ENCODE results near the gene GOLGA6L7.
"Not testable (repeated sequence)": the region's sequence is repeated elsewhere in the genome, so short reads cannot be mapped to it uniquely, and the experiment has no call there.

GOLGA6L7 gene

DNA sequence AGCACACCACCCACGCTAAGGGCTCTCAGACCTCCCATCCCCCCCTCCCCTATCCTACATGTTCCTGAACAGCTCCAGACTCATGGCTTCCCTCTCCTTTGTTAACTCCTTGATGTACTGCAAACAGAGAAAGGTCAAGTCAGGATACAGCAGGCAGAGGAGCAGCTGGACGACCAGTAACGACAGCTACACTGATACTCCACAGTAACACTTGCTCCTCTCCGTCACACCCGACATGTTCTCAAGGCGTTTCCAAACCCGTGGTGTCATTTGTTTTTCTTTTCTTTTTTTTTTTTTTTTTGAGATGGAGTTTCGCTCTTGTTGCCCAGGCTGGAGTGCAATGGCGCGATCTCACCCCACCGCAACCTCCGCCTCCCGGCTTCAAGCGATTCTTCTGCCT lies 4.3 kb downstream of the GOLGA6L7 start:
- DNase-seq (ENCODE audit: low read depth in 1 of 2, low spot score in 1 of 2): not testable (repeated sequence)

DNA sequence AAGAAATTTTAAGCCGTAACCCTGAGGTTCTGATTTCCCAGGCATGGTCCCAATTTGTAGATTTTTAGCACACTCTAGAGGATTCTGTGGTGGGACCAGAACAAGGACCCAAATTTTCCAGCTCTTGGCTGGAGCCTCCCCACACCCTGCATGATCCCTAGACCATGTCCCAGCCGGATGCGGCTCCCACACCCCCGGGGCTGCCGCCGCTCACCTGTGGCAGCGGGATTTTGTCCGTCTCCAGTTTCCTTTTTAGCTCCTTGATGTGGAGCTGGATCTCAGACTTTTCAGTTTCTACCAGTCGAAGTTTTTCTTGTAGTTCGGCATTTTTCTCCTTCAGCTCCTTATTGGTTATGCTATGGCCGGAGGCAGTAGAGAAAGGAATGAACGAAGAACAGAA lies 4.9 kb downstream of the GOLGA6L7 start:
- DNase-seq (ENCODE audit: low read depth in 1 of 2, low spot score in 1 of 2): not testable (repeated sequence)

DNA sequence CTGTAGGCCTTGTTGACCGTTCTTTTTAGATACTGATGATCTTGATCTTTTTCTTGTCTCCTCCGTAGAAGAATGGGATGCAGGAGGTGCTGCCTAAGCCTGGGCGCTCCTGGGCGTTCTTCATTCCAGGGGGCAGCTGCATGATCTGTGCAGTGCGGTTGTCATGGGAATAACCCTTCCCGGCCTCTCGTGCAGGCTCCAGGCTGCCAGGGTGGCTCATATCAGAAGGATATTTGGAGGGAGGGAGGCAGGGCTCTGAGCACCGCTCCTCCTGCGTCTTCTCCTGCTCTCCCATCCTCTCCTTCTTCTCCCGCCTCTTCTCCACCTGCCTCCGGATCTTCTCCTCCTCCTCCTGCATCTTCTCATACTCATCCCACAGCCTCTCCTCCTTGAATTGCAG lies 6.2 kb downstream of the GOLGA6L7 start:
- DNase-seq (ENCODE audit: low read depth in 1 of 2, low spot score in 1 of 2): not testable (repeated sequence)

DNA sequence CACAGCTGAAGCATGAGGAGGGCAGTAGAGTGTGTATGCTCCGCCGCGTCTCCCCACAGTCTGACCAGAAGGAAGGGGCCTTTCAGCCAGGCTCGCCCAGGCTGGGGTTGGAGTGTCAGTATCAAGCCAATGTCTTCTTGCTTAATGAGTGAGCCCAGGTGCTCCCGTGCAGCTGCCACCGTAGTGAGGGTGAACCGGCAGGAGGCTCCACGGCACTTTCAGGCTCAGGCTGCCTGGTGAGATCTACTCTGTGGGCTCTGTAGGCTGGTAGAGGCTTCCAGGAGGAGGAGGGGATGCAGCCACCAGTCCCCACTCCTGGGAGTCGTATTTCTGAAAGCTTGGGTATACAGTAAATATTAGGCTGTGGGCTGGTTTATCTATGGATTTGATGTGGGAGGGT lies 8.2 kb downstream of the GOLGA6L7 start:
- not testable (repeated sequence) for DNase-seq (ENCODE audit: low read depth in 1 of 2, low spot score in 1 of 2)

DNA sequence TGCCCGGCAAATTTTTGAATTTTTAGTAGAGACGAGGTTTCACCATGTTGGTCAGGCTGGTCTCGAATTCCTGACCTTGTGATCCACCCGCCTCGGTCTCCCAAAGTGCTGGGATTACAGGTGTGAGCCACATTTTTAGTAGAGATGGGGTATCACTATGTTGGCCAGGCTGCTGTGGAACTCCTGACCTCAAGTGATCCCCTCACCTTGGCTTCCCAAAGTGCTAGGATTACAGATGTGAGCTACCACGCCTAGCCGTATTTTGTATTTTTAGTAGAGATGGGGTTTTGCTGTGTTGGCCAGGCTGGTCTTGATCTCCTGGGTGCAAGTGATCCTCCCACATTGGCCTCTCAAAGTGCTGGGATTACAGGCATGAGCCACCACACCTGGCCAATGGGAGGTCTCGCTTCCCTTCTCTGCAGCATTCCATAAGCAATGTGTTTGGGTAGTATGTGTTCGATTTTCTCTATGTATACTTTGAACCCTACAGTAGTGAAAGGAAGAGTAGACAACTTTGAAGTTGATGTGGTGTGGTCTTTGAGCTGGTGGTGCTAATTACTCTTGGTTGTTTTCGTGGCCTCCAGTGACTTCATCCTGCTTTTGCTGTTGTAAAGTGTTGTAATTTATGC lies 13.4 kb downstream of the GOLGA6L7 start:
- not testable (repeated sequence) for DNase-seq (ENCODE audit: low read depth in 1 of 2, low spot score in 1 of 2)

DNA sequence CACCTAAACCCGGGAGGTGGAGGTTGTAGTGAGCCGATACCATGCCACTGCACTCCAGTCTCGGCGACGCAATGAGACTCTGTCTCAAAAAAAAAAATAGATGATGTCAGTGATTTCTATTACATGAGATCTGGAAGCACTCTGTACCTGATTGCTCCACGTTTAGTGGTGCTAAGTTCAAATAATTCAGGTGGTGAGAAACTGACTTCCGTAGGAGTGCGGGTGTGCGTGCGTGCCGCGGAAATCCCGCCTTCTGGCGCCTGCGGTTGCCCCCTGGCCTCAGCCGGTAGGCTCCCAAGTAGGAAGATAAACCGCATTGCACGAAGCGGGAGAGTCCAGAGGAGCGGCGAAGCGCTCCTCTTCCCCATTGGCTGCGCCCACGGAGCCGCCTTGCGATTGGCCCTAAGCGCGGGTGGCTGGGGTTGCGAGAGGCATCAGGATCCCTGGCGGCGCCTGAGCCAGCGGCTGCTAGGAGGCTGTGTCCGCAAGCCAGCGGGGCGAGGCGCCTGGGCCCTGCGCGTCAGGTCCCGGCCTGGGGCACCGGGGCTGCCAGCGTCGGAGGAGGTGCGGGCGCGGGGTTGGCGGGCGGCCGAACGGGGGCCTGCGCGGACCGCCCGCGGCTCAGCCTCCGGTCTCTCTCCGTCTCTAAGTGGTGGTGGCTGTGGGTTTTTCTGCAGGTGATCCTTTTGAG lies 16.4 kb downstream of the GOLGA6L7 start:
- peak; percentile 30 to 58 for DNase-seq (ENCODE audit: low read depth in 1 of 2, low spot score in 1 of 2)

DNA sequence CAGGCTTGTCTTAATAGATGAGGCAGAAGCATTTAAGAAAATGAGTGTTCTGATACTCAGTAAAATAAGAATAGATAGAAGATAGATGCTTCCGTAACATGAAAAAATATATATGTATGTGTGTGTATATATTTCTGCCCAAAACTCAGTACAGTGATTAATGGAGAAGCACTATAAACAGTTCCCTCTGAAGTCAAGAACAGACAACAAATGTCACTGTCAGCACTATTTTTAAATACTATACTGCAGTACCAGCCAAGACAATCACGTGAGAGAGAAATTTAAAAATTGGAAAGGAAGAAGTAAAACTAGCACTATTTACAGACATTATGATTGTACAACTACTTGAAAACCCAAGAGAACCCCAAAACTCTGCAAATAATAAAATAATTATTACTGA lies 27.0 kb downstream of the GOLGA6L7 start:
- DNase-seq (ENCODE audit: low read depth in 1 of 2, low spot score in 1 of 2): not testable (repeated sequence)

DNA sequence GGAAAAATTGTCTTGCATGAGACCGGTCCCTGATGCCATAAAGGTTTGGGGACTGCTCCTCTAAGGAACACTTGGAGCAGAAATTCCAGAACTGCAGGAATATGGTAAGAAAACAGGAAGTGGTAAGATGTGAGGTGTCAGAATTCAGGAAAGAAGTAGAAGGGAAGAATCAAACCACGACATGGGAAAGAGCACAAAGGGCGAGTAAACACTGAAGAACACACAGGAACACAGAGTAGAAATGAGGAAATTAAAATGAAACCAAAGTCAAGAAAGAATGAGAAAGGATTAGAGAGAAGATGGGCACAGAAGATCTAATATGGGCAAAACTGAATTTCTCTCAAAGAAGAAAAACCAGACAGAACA lies 28.5 kb downstream of the GOLGA6L7 start:
- DNase-seq (ENCODE audit: low read depth in 1 of 2, low spot score in 1 of 2): not testable (repeated sequence)

DNA sequence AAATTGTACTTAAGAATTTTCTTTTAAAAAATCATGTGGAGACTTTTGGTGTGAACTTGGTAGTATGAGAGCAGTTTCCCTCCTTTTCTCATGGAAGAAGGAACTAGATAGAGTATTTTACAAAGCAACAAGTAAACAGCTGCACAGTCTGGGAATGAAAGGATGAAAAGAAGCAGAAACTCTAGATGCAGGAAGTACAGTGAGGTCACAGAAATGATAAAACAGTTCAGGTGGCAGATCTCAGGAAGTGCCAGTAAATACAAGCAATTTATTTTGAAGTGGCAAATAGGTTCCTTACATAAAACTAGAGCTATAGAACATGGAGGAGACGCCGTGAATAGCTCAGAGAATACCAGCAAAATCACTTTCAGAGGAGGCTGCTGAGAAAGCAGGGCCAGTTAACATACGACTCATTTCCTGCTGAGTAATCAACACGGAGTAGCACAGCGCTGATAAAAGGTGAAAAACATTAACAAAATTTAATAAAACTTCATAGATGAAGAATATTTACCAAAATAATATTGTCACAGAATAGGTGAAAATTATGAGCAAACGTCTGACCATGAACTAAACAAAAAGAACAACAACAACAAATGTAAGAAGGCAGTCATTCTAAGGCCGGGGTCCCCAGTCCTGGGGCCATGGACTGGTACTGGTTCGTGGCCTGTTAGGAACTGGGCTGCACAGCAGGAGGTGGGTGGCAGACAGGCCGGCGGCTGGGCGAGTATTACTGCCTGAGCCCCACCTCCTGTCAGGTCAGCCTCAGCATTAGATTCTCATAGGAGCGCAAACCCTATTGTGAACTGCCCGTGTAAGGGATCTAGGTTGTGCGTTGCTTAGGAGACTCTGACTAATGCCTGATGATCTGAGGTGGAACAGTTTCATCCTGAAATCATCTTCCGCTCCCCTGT lies 29.2 kb downstream of the GOLGA6L7 start:
- peak in 1 of 2 donors; percentile 21 for DNase-seq (ENCODE audit: low read depth in 1 of 2, low spot score in 1 of 2)

DNA sequence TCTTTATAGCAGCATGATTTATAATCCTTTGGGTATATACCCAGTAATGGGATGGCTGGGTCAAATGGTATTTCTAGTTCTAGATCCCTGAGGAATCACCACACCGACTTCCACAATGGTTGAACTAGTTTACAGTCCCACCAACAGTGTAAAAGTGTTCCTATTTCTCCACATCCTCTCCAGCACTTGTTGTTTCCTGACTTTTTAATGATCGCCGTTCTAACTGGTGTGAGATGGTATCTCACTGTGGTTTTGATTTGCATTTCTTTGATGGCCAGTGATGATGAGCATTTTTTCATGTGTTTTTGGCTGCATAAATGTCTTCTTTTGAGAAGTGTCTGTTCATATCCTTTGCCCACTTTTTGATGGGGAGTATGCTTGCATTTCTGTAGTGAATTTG lies 30.3 kb downstream of the GOLGA6L7 start:
- DNase-seq (ENCODE audit: low read depth in 1 of 2, low spot score in 1 of 2): not testable (repeated sequence)

DNA sequence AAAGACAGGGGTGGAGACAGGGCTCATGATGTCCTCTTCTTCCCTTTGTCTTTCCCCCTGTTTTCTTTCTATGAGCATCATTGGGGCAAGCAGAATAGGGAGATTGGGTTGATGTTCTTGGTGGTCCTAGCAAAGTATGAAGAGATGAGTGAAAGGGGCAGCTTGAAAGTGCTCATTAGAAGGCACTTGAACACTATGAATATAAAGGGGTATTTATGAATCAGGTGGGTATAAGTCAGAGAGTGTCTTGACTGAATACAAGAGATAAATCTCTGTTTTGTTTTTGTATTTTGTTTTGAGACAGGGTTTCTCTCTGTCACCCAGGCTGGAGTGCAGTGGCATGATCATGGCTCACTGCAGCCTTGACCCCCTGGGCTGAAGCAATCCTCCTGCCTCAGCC lies 34.4 kb downstream of the GOLGA6L7 start:
- DNase-seq (ENCODE audit: low read depth in 1 of 2, low spot score in 1 of 2): not testable (repeated sequence)

DNA sequence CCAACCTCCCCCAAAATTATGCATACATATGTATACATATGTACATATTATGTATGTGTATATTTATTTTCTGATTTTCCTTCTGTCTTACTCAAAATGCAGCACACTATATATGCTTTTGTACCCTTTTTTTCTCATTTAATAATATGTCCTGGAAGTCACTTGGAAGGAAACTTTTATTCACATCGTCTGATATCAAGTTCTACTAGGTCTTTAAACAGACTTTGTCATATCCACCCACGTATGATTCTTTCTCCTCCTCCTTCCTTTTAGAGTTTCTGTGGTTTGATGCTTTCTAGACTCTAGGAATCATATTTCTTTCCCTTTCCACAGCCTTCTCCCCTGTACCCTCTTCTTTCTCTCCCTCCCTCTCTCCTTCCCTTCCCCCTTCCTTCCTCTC lies 35.1 kb downstream of the GOLGA6L7 start:
- not testable (repeated sequence) for DNase-seq (ENCODE audit: low read depth in 1 of 2, low spot score in 1 of 2)

DNA sequence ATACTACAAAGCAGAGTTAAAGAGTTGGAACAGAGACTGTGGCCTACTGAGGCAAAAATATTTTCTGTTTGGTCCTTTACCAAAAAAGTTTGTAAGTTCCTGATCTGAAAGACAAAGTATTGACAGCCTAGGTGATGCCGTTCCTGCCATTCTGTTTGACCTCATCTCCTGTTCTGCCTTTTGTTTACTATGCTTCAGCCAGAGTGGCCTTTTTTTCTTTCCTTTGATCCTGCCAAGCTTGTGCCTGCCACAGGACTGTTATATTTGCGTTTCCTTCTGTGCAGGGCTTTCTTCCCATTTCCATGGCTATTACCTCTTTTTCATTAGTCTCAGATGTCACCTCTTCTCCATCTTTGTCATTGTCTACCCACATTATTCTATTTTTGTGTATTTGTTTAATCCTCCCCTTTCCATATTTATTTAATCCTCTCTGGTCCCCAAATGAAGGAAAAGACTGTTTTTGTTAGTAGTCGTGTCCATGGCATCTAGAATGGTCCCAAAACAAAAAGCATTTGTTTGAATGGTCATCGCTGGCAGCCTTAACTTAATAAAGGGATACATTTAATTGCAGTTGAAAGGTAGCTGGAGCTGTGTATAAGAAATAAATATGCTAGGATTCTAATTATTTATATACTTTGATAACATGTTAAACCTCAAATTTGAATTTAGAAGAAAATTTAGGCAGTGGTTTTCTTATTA lies 36.4 kb downstream of the GOLGA6L7 start:
- DNase-seq (ENCODE audit: low read depth in 1 of 2, low spot score in 1 of 2): not testable (repeated sequence)

DNA sequence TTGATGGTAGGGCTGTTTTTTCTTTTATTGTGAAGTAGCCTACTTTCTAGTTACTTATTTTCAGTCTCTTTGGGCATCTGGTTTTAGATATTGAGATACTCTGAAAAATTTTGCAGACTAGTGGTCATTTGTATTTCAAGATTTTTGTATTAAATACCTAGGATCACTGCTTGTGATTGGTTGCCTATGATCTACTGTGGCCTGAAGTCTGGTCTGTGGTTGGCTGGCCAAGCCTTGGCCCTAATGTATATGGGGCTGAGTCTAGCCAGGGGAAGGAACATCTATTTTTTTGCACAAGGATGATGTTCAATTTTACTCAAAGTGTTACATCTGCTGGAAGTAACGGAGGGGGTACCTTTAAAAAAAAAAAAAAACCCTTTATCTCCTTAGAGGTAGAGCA lies 38.0 kb downstream of the GOLGA6L7 start:
- not testable (repeated sequence) for DNase-seq (ENCODE audit: low read depth in 1 of 2, low spot score in 1 of 2)

DNA sequence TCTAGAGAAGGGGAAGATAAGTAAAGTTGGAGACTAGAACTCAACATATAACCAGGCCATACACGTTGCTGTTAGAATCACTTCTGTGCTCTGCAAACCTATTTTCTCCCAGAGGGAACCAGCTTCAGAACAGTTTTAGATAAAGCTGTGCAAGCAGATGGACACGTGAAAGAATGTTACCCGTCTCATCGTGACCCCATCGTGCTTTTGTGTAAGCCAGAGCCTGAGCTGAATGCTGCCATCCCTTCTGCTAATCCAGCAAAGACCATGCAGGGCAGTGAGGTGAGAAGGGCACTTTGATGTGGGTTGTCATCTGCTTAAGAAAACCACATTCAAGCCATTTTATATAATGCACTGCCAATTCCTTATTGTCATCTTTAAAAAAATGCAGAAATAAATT lies 40.3 kb downstream of the GOLGA6L7 start:
- not testable (repeated sequence) for DNase-seq (ENCODE audit: low read depth in 1 of 2, low spot score in 1 of 2)

DNA sequence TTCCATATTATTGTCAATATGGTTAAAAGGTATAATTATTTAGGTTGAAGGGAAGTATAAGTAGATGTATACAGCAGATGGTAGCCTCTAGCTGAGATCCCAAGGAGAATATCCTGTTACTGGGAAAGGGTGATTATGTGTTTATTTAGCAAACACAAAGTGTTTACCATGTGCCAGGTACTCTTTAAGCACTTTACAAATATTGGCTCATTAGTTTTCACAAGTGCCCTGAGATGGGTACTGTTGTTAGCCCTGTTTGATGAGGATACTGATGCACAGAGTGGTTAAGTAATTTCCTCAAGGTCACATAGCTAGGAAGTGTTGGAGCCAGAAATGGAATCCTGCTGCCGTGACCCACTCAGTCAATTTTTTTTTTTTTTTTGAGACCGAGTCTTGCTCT lies 48.1 kb downstream of the GOLGA6L7 start:
- not testable (repeated sequence) for DNase-seq (ENCODE audit: low read depth in 1 of 2, low spot score in 1 of 2)

DNA sequence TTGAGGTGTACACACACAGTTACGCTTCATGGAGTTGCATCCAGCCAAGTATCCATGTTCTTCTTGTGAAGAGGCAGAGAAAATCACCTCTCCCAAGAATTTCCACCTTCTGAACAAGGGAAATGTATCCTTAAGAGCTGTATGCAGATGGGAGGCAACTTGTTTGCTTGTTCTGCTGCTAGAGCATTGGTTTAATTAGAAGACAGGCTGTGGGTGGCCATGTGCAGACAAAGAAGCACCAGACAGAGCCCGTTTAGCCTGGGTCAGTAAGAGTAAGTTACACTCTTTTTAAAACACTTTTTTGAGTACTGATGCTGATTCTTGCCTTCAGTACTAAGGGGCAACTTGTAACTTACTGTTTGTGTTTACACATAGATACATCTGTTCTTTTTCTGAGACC lies 50.2 kb downstream of the GOLGA6L7 start:
- not testable (repeated sequence) for DNase-seq (ENCODE audit: low read depth in 1 of 2, low spot score in 1 of 2)

DNA sequence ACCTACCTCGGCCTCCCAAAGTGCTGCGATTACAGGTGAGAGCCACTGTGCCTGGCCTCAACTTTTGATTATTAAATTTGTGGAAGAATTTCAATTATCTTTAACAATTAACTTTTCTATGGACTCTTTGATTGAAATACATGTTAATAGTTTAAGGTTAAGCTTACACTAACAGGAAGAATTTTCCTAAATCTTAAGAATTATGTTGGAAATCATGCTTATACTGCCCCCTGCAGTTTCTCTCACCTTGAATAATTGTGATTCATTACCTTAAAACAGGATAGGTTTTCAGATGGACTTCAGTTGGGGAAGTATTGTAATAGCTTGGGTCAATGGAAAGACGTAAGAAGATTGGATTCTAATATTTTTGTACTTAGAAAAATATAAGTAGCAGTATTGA lies 54.2 kb downstream of the GOLGA6L7 start:
- not testable (repeated sequence) for DNase-seq (ENCODE audit: low read depth in 1 of 2, low spot score in 1 of 2)
